Thyroid gland (tissue), 4 donors: ENCODE measurements around the gene MAPKAPK2. TPM values are rescaled to one million over a fixed set of nuclear protein-coding genes. Genes with fewer than 3 reads are reported as not detected.
"Not testable (repeated sequence)": the region's sequence is repeated elsewhere in the genome, so short reads cannot be mapped to it uniquely, and the experiment has no call there.

ENCODE experiments used
- DNase-seq, 2 donors: peaks; one replicate each; pipeline ENCODE4 v3.0.0-alpha.2; 2019
- H3K27ac ChIP-seq, 3 donors: fragments of 200-600 bp; sonication (generic); 1 replicate in 2 of 3; 2 replicates in 1 of 3; pipeline ENCODE4 v1.5.1; 2016 to 2019; ENCODE audit warnings: mild to moderate bottlenecking in 1 of 3, moderate library complexity in 1 of 3
- H3K27me3 ChIP-seq: fragments of 200-600 bp; sonication (generic); one replicate; pipeline ENCODE4 v1.5.1; 2019
- H3K36me3 ChIP-seq, 2 donors: fragments of 200-600 bp; sonication (generic); one replicate each; pipeline ENCODE4 v1.5.1; 2016 to 2019
- H3K4me1 ChIP-seq, 2 donors: fragments of 200-600 bp; sonication (generic); one replicate each; pipeline ENCODE4 v1.5.1; 2017 to 2019
- H3K4me3 ChIP-seq, 3 donors: fragments of 200-600 bp; sonication (generic); replicated peaks in 1 of 3; 1 replicate in 2 of 3; 2 replicates in 1 of 3; pipeline ENCODE4 v1.5.1; 2016; ENCODE audit warnings: mild to moderate bottlenecking in 1 of 3
- H3K9me3 ChIP-seq: fragments of 200-600 bp; sonication (generic); one replicate; pipeline ENCODE4 v1.5.1; 2017
- CTCF ChIP-seq, 6 experiments: fragments of 200-600 bp in 3 of 6; fragments of 450-650 bp in 3 of 6; sonication (generic) in 3 of 6; IDR thresholded peaks; one replicate each; pipeline ENCODE4 v1.5.1; 2016 to 2019; ENCODE audit warnings: antibody characterized with exemption in 6 of 6, mild to moderate bottlenecking in 2 of 6, inconsistent platforms in 1 of 6, moderate library complexity in 1 of 6
- POLR2A ChIP-seq, 2 donors: fragments of 450-650 bp; IDR thresholded peaks; one replicate each; pipeline ENCODE4 v1.6.1; 2017; ENCODE audit warnings: antibody characterized with exemption in 2 of 2, mild to moderate bottlenecking in 2 of 2, moderate library complexity in 1 of 2
- WGBS, 2 donors: methylation state at CpG; one replicate each; pipeline ENCODE4 v1.1.5; 2017; 5-methylcytosine and 5-hydroxymethylcytosine counted together
- intact Hi-C: fragments of 100-400 bp; cut with DNase I; formaldehyde crosslinking; loops from one replicate; pipeline ENCODE4 v1.15.1; 2023
- total RNA-seq, 4 donors: library from RNA; depleted of rRNA; stranded (reverse); fragments of >200 nt; gene quantifications; one replicate each; pipeline ENCODE4 v1.2.3, GENCODE V29; 2016

The MAPKAPK2 gene
- total RNA-seq, 4 donors from 2014 or later = 48.5 to 64.0 (median 59.9) TPM

- H3K27me3 ChIP-seq = no peaks in the 10 kb centered on the region
- 64 to 74% methylated on average over 4 of the region's 4 CpGs for WGBS, 2 donors
- H3K9me3 ChIP-seq = no peaks in the 10 kb centered on the region
- intact Hi-C loops = no loop called here
- H3K36me3 ChIP-seq = no peaks in the 10 kb centered on the region
- no peak overlapping the region for H3K4me3 ChIP-seq
- H3K4me1 ChIP-seq = peaks cover 0 to 4% of the 10 kb centered on the region in 2 donors
- DNase-seq = no peak
- H3K27ac ChIP-seq = no peak overlapping the region
- no peak for TF ChIP-seq POLR2A (IDR thresholded peaks at IDR 0.05)
- no peak for TF ChIP-seq CTCF (IDR thresholded peaks at IDR 0.05)
Observed at GRCh38 chr1:206771338-206771692, 86.6 kb downstream of the MAPKAPK2 start.

GRCh38 chr1:206772243-206772937 is 87.7 kb downstream of the MAPKAPK2 start, which contains the start of gene IL10:
Gene IL10 (minus strand): TSS chr1:206772494. CDS start chr1:206772435, 59 bp downstream.
- H3K27me3 ChIP-seq = no peaks in the 10 kb centered on the region
- 81 to 92% methylated on average over 8 of the region's 8 CpGs for WGBS, 2 donors
- H3K4me3 ChIP-seq = no peak within 1 kb of the TSS
- H3K4me1 ChIP-seq = no peaks in the 10 kb centered on the region
- TF ChIP-seq CTCF (IDR thresholded peaks at IDR 0.05) = no peak
- no peak for DNase-seq
- no peak within 1 kb of the TSS for H3K27ac ChIP-seq
- H3K36me3 ChIP-seq = no peaks in the 10 kb centered on the region
- no peaks in the 10 kb centered on the region for H3K9me3 ChIP-seq
- intact Hi-C loops = no loop called here

- Histone ChIP-seq H3K36me3 (no peaks in the 10 kb centered on the region), H3K4me3 (no peak overlapping the region), H3K9me3 (no peaks in the 10 kb centered on the region), H3K27ac (no peak overlapping the region), H3K4me1 (no peaks in the 10 kb centered on the region), H3K27me3 (no peaks in the 10 kb centered on the region)
- intact Hi-C loops = no loop called here
- no peak for TF ChIP-seq CTCF (IDR thresholded peaks at IDR 0.05)
- TF ChIP-seq POLR2A (IDR thresholded peaks at IDR 0.05) = no peak
- 77 to 81% methylated on average over 3 of the region's 3 CpGs for WGBS, 2 donors
- no peak for DNase-seq
Observed at GRCh38 chr1:206774093-206774492, 89.4 kb downstream of the MAPKAPK2 start.

GRCh38 chr1:206776229-206776628 is 91.5 kb downstream of the MAPKAPK2 start:
- no peak for DNase-seq
- WGBS, 2 donors = 74 to 75% methylated on average over 4 of the region's 4 CpGs
- Histone ChIP-seq H3K27ac (no peak overlapping the region), H3K27me3 (no peaks in the 10 kb centered on the region), H3K4me3 (no peak overlapping the region), H3K36me3 (no peaks in the 10 kb centered on the region), H3K9me3 (no peaks in the 10 kb centered on the region), H3K4me1 (no peaks in the 10 kb centered on the region)
- TF ChIP-seq POLR2A (IDR thresholded peaks at IDR 0.05) (no peak), CTCF (IDR thresholded peaks at IDR 0.05) (no peak)
- intact Hi-C loops = no loop called here

- no peak overlapping the region for H3K4me3 ChIP-seq
- H3K27ac ChIP-seq = no peak overlapping the region
- H3K36me3 ChIP-seq = no peaks in the 10 kb centered on the region
- DNase-seq = no peak
- H3K9me3 ChIP-seq = no peaks in the 10 kb centered on the region
- no peaks in the 10 kb centered on the region for H3K27me3 ChIP-seq
- intact Hi-C loops = no loop called here
- no peaks in the 10 kb centered on the region for H3K4me1 ChIP-seq
- TF ChIP-seq CTCF (IDR thresholded peaks at IDR 0.05) (no peak), POLR2A (IDR thresholded peaks at IDR 0.05) (no peak)
- 57 to 77% methylated on average over 3 to 7 of the region's 7 CpGs for WGBS, 2 donors
Observed at GRCh38 chr1:206778031-206778430, 93.3 kb downstream of the MAPKAPK2 start.

GRCh38 chr1:206778911-206779310 is 94.2 kb downstream of the MAPKAPK2 start:
- intact Hi-C loops, H3K36me3 ChIP-seq, H3K4me1 ChIP-seq, DNase-seq, H3K27ac ChIP-seq, H3K27me3 ChIP-seq, H3K9me3 ChIP-seq, H3K4me3 ChIP-seq: not testable (repeated sequence)
- 80% methylated on average over 6 of the region's 6 CpGs for WGBS, 2 donors
